K562 (cell line): ENCODE data around the gene TMEM255A. TPM values are rescaled to one million over a fixed set of nuclear protein-coding genes. Genes with fewer than 3 reads are reported as not detected.

Source experiments
- ATF7 ChIP-seq: fragments of 450-650 bp; IDR thresholded peaks from 2 replicates; pipeline ENCODE4 v1.7.1; 2014; ENCODE audit warnings: mild to moderate bottlenecking, moderate library complexity
- HDAC8 ChIP-seq: fragments of 450-650 bp; IDR thresholded peaks from 2 replicates; pipeline ENCODE4 v1.6.1; 2016; ENCODE audit warnings: mild to moderate bottlenecking, missing genetic modification characterization, moderate library complexity, missing compliant biosample characterization
- KLF6 ChIP-seq: fragments of 250-450 bp; sonication (Bioruptor Pico); IDR thresholded peaks from 2 replicates; pipeline ENCODE4 v1.4.0; 2020; ENCODE audit warnings: mild to moderate bottlenecking, moderate library complexity, borderline replicate concordance
- NCOA1 ChIP-seq: fragments of 450-650 bp; IDR thresholded peaks from 2 replicates; pipeline ENCODE4 v1.6.1; 2016; ENCODE audit warnings: low read depth
- PHF21A ChIP-seq: fragments of 450-650 bp; IDR thresholded peaks from 2 replicates; pipeline ENCODE4 v1.6.1; 2017; ENCODE audit warnings: low read depth, borderline replicate concordance
- POLR2AphosphoS5 ChIP-seq: IDR thresholded peaks from 2 replicates; pipeline ENCODE4 v1.6.1; 2011; ENCODE audit warnings: mild to moderate bottlenecking, low read depth, low read length, moderate library complexity; ENCODE audit not compliant: control insufficient read depth, insufficient read depth
- POLR2H ChIP-seq: IDR thresholded peaks from 2 replicates; pipeline ENCODE4 v1.6.1; 2016; ENCODE audit warnings: missing genetic modification characterization, low read depth, mild to moderate bottlenecking, control low read depth, missing compliant biosample characterization, moderate library complexity
- RBM25 ChIP-seq: fragments of 200-400 bp; formaldehyde crosslinking; IDR thresholded peaks from 2 replicates; pipeline ENCODE4 v1.6.1; 2018; ENCODE audit warnings: low read length, low read depth, moderate library complexity; ENCODE audit not compliant: severe bottlenecking
- SOX6 ChIP-seq: fragments of 450-650 bp; IDR thresholded peaks from 2 replicates; pipeline ENCODE4 v1.6.1; 2014; ENCODE audit warnings: mild to moderate bottlenecking
- SRSF3 ChIP-seq: fragments of 200-400 bp; formaldehyde crosslinking; IDR thresholded peaks from 2 replicates; pipeline ENCODE4 v1.6.1; 2016; ENCODE audit warnings: mild to moderate bottlenecking, low read length, moderate library complexity; ENCODE audit not compliant: insufficient read depth
- polyA plus RNA-seq, 8 experiments: library from polyadenylated mRNA; depleted of rRNA in 4 of 8; stranded (reverse) in 5 of 8; unstranded in 3 of 8; fragments of >200 nt; fragmentation: Nextera tagmentation in 2 of 8; fragmentation: Illumina TruSeq in 1 of 8; extraction: Ambion mirVana in 2 of 8; extraction: Trizol in 1 of 8; gene quantifications; 2 replicates each; pipeline versions ENCODE4 v1.2.1 to v1.2.3, GENCODE V29; 2011 to 2014; ENCODE audit warnings: inconsistent platforms in 1 of 8, missing spikeins in 1 of 8
- total RNA-seq, 7 experiments: library from RNA; depleted of rRNA in 6 of 7; stranded (reverse); fragments of >200 nt in 6 of 7; fragmentation: Illumina TruSeq in 2 of 7; extraction: Trizol in 2 of 7; gene quantifications; 2 replicates each; pipeline versions ENCODE4 v1.2.1 to v1.2.3, GENCODE V29; 2011 to 2021; ENCODE audit warnings: low replicate concordance in 1 of 7
- TF ChIP-seq, protein P1 (sequence below): sonication (generic); formaldehyde crosslinking; IDR thresholded peaks from 2 replicates; pipeline ENCODE4 v1.8.1; 2023; ENCODE audit warnings: mild to moderate bottlenecking, missing genetic modification reagents, moderate library complexity
- TF ChIP-seq, protein P2 (sequence below), 2 experiments: fragments of 200-800 bp in 1 of 2; sonication (Bioruptor generic) in 1 of 2; sonication (generic) in 1 of 2; formaldehyde crosslinking in 1 of 2; IDR thresholded peaks in 1 of 2; conservative IDR thresholded peaks in 1 of 2; 2 replicates each; pipeline versions ENCODE4 v1.5.0 to v1.6.1; 2016 to 2020; ENCODE audit warnings: missing compliant biosample characterization in 1 of 2, missing genetic modification characterization in 1 of 2, missing genetic modification reagents in 1 of 2
- TF ChIP-seq, protein P3 (sequence below), 3 experiments: IDR thresholded peaks in 2 of 3; conservative IDR thresholded peaks in 1 of 3; 2 replicates each; pipeline ENCODE4 v1.5.1; 2011 to 2012; ENCODE audit warnings: low read length in 3 of 3, mild to moderate bottlenecking in 3 of 3, control low read depth in 2 of 3, improper control_type of control experiment in 1 of 3, inconsistent platforms in 1 of 3, low read depth in 1 of 3, mixed read lengths in 1 of 3, moderate library complexity in 1 of 3; ENCODE audit not compliant: insufficient read depth in 2 of 3
- TF ChIP-seq, protein P4 (sequence below): IDR thresholded peaks from 2 replicates; pipeline ENCODE4 v1.6.1; 2011; ENCODE audit warnings: borderline replicate concordance, low read depth, mild to moderate bottlenecking, moderate library complexity, low read length; ENCODE audit not compliant: insufficient read depth, poor library complexity, severe bottlenecking

Gene TMEM255A
- total and polyA plus RNA-seq, 9 of the 15 experiments (the other 6 are each of a cell fraction or from before 2014, with no cell fraction given) = 0.01 TPM; not detected in 8

DNA sequence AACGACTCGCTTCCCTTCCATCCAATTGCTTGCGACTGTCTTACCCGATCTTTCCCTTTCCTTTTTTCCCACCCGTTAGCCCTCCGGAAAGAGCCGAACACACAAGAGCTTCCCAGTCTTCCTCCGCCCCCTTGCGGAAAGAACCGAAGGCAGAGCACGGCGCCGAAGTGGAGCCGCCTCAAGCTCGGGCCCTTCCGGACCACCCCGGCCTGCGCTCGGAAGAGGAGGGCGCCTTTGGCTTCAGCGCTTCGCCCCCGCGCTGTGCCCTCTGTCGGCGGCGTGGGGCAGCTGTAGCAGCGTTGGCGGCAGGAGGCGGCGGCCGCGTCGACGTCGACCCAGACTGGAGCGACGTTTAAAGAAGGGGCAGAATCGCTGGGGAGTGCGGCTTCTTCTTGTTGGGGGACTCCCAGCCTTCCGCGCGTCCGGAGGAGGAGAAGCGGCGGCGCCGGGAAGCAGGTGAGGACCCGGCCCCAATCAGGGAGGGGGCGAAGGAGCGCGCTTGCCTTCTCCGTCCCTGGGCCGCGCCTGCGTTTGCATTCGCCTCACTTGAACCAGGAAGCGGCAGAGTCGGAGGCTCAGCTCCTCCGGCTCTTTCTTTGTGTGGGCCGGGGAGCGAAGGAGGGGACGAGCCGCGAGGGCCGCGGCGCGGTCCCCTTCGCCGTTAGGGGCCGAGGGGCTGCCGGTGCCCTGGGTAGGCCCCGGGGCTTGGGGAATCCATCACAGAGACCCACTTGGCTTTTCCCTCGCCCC is 60.6 kb downstream of the TMEM255A start, which contains the start of gene ZBTB33 (continued):
- TF ChIP-seq, protein P1, sequence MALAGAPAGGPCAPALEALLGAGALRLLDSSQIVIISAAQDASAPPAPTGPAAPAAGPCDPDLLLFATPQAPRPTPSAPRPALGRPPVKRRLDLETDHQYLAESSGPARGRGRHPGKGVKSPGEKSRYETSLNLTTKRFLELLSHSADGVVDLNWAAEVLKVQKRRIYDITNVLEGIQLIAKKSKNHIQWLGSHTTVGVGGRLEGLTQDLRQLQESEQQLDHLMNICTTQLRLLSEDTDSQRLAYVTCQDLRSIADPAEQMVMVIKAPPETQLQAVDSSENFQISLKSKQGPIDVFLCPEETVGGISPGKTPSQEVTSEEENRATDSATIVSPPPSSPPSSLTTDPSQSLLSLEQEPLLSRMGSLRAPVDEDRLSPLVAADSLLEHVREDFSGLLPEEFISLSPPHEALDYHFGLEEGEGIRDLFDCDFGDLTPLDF (CRISPR knock-in tag) = peak; percentile 53; the same call in 1 of the 2 replicates
- TF ChIP-seq POLR2AphosphoS5 = peak; percentile 36; the same call in 1 of the 2 replicates
- TF ChIP-seq SOX6 = peak; percentile 55
- TF ChIP-seq HDAC8 = 0 out of 2 replicates have a peak, but pooled peaks have one; percentile 43
- no peak for TF ChIP-seq RBM25
- no peak; the same call in 1 of the 2 replicates for TF ChIP-seq POLR2H (tag)
- no peak for TF ChIP-seq SRSF3
- TF ChIP-seq NCOA1 = no peak
- TF ChIP-seq, protein P2, sequence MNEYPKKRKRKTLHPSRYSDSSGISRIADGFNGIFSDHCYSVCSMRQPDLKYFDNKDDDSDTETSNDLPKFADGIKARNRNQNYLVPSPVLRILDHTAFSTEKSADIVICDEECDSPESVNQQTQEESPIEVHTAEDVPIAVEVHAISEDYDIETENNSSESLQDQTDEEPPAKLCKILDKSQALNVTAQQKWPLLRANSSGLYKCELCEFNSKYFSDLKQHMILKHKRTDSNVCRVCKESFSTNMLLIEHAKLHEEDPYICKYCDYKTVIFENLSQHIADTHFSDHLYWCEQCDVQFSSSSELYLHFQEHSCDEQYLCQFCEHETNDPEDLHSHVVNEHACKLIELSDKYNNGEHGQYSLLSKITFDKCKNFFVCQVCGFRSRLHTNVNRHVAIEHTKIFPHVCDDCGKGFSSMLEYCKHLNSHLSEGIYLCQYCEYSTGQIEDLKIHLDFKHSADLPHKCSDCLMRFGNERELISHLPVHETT (CRISPR knock-in tag; conservative IDR thresholded peaks at IDR 0.05 in 1 of 2, IDR thresholded peaks at IDR 0.05 in 1 of 2) = no peak
- TF ChIP-seq, protein P3, sequence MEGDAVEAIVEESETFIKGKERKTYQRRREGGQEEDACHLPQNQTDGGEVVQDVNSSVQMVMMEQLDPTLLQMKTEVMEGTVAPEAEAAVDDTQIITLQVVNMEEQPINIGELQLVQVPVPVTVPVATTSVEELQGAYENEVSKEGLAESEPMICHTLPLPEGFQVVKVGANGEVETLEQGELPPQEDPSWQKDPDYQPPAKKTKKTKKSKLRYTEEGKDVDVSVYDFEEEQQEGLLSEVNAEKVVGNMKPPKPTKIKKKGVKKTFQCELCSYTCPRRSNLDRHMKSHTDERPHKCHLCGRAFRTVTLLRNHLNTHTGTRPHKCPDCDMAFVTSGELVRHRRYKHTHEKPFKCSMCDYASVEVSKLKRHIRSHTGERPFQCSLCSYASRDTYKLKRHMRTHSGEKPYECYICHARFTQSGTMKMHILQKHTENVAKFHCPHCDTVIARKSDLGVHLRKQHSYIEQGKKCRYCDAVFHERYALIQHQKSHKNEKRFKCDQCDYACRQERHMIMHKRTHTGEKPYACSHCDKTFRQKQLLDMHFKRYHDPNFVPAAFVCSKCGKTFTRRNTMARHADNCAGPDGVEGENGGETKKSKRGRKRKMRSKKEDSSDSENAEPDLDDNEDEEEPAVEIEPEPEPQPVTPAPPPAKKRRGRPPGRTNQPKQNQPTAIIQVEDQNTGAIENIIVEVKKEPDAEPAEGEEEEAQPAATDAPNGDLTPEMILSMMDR (IDR thresholded peaks at IDR 0.05 in 2 of 3, conservative IDR thresholded peaks at IDR 0.05 in 1 of 3; ENCODE audit: insufficient read depth in 2 of 3, low read depth in 1 of 3, low read length in 3 of 3) = peak; percentile 64 to 70 (median 67)
- 0 out of 2 replicates have a peak, but pooled peaks have one; percentile 41 for TF ChIP-seq KLF6 (CRISPR knock-in tag)
- no peak for TF ChIP-seq PHF21A
- TF ChIP-seq, protein P4, sequence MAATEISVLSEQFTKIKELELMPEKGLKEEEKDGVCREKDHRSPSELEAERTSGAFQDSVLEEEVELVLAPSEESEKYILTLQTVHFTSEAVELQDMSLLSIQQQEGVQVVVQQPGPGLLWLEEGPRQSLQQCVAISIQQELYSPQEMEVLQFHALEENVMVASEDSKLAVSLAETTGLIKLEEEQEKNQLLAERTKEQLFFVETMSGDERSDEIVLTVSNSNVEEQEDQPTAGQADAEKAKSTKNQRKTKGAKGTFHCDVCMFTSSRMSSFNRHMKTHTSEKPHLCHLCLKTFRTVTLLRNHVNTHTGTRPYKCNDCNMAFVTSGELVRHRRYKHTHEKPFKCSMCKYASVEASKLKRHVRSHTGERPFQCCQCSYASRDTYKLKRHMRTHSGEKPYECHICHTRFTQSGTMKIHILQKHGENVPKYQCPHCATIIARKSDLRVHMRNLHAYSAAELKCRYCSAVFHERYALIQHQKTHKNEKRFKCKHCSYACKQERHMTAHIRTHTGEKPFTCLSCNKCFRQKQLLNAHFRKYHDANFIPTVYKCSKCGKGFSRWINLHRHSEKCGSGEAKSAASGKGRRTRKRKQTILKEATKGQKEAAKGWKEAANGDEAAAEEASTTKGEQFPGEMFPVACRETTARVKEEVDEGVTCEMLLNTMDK = peak; percentile 98
- peak; percentile 71 for TF ChIP-seq ATF7
